Muscle of leg (tissue), 11 donors: ENCODE measurements around the gene HSPA12A. TPM values are rescaled to one million over a fixed set of nuclear protein-coding genes. Genes with fewer than 3 reads are reported as not detected.

ENCODE experiments used
- DNase-seq: peaks from one replicate; pipeline ENCODE4 v3.0.0; 2013
- H3K27ac ChIP-seq: one replicate; pipeline ENCODE4 v1.5.1; 2013; ENCODE audit warnings: mild to moderate bottlenecking, low read length, control low read depth
- H3K27me3 ChIP-seq: one replicate; pipeline ENCODE4 v1.6.1; 2013; ENCODE audit warnings: low read length; ENCODE audit not compliant: control insufficient read depth, insufficient read depth
- H3K36me3 ChIP-seq: one replicate; pipeline ENCODE4 v1.6.1; 2013; ENCODE audit warnings: low read length; ENCODE audit not compliant: control insufficient read depth, insufficient read depth
- H3K4me1 ChIP-seq: one replicate; pipeline ENCODE4 v1.6.1; 2013; ENCODE audit warnings: low read length; ENCODE audit not compliant: control insufficient read depth, insufficient read depth
- H3K4me3 ChIP-seq: one replicate; pipeline ENCODE4 v1.5.1; 2013; ENCODE audit warnings: low read length, control low read depth
- H3K9me3 ChIP-seq: replicated peaks from 2 replicates; pipeline ENCODE4 v1.6.1; 2013; ENCODE audit warnings: low read depth, low read length; ENCODE audit not compliant: control insufficient read depth
- WGBS: methylation state at CpG from one replicate; pipeline ENCODE4 v1.1.5; 2013; ENCODE audit warnings: missing lambda C conversion rate; ENCODE audit not compliant: insufficient coverage; 5-methylcytosine and 5-hydroxymethylcytosine counted together
- polyA plus RNA-seq, 8 donors: library from polyadenylated mRNA; unstranded; fragments of 120-200 nt; gene quantifications; one replicate each; pipeline versions ENCODE4 v1.2.1 to v1.2.3, GENCODE V29; 2013; ENCODE audit warnings: inconsistent platforms in 1 of 8, low replicate concordance in 1 of 8; ENCODE audit not compliant: insufficient read length in 8 of 8, insufficient read depth in 1 of 8
- total RNA-seq: library from RNA; stranded (reverse); fragments of 120-200 nt; gene quantifications from one replicate; pipeline ENCODE4 v1.2.4, GENCODE V29; 2013

Gene HSPA12A
- total and polyA plus RNA-seq, 9 donors: 5.5 to 10.8 (median 7.4) TPM

DNA sequence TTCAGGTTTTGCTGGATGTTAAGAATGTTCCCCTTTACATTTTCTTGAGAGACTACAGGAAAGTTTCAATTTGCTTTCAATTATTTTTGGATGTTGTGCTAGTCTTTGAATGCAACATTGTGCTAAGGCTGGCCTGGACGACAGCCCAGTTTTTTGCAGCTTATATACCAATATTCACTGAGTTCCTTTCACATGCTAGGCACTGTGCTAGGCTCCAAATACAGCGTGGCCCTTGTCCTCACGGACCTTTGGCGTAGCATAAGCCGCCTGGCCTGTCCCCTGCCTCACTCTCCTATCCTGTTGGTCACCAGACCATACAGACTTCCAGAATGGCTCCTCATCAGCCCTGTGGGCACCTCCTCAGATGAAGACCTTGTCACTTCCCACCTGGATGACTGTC lies 19.5 kb upstream of the HSPA12A start:
- Histone ChIP-seq H3K4me1 (peaks cover 2% of the 10 kb centered on the region), H3K4me3 (no peak overlapping the region), H3K9me3 (peaks cover 3% of the 10 kb centered on the region), H3K27ac (no peak overlapping the region), H3K36me3 (no peaks in the 10 kb centered on the region), H3K27me3 (peaks cover 2% of the 10 kb centered on the region)
- WGBS: 79% methylated on average over 5 of the region's 5 CpGs
- no peak for DNase-seq

DNA sequence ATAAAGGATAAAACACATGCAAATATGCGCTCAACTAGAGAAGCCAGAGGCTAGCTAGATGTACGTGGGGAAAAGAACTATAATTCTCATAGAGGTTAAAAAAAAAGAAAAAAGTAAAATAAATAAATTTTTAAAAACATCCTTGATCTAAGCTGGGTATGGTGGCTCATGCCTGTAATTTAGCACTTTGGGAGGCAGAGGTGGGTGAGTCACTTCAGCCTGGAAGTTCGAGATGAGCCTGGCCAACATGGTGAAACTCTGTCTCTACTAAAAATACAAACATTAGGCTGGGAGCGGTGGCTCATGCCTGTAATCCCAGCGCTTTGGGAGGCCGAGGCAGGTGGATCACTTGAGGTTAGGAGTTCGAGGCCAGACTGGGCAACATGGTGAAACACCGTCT lies 18.6 kb upstream of the HSPA12A start:
- H3K4me3 ChIP-seq: no peak overlapping the region
- WGBS: 86% methylated on average over 4 of the region's 8 CpGs
- no peaks in the 10 kb centered on the region for H3K36me3 ChIP-seq
- no peak for DNase-seq
- H3K27ac ChIP-seq: no peak overlapping the region
- H3K4me1 ChIP-seq: peaks cover 2% of the 10 kb centered on the region
- H3K9me3 ChIP-seq: peaks cover 3% of the 10 kb centered on the region
- H3K27me3 ChIP-seq: peaks cover 2% of the 10 kb centered on the region

DNA sequence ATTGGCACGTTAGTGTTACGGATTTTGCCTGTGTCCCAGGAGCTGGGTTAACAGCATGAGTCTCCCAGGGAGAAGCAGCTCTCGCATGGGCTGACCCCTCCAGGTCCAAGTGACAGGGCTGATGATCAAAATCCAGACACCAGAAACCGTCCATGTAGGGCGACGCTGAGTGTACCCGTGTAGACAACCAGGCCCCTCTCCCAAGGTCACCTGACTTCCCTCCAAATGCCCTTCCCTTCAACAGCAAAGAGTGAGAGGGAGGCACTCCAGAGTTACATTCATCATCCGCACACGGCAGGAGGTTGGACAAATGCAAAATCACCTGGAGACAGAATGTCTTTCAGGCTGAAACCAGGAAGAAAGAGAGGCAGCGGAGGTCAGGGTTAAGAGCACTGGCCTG lies 14.9 kb upstream of the HSPA12A start:
- no peak overlapping the region for H3K4me3 ChIP-seq
- no peaks in the 10 kb centered on the region for H3K9me3 ChIP-seq
- peaks cover 2% of the 10 kb centered on the region for H3K27me3 ChIP-seq
- DNase-seq: no peak
- peaks cover 2% of the 10 kb centered on the region for H3K4me1 ChIP-seq
- no peak overlapping the region for H3K27ac ChIP-seq
- WGBS: 74% methylated on average over 10 of the region's 10 CpGs
- H3K36me3 ChIP-seq: no peaks in the 10 kb centered on the region

DNA sequence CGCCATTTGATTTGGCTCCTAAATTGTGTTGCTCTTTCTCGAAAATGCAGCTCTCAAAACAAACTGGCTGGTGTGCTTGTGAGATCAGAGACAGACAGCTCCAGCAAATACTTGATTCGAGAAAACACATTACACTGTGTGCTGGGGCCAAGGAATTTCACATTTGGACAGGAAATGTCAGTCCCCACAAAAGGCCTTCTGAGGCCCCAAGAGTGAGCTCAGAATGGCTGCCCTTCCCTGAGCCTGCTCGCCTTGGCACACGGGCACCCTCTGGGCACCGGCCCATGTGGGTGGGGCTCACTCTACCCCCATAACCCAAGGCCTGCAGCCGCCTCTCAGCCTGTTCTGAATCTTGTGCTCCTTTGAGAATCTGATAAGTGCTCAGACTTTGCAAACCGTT lies 13.9 kb upstream of the HSPA12A start:
- H3K27ac ChIP-seq: no peak overlapping the region
- WGBS: 20% methylated on average over 2 of the region's 8 CpGs
- peak; percentile 78 for DNase-seq

DNA sequence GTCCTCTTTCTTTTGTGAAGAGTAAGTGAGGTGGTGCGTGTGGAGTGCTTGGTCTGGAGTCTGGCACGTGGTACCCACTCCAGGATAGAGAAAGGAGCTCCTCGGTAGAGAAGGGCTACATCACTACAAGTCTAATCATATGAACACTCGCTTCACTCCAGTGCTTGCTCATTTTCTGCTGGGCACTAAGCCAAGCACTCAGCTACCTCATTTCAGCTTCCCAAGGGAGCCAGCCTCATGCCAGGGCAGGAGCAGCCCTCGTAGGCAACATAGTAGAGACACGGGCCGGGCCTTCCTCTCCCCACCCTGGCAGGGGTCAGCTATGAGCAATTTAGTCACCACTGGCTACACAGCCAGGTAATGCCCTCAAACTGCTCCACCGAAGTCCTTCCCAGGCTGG lies 11.4 kb upstream of the HSPA12A start:
- DNase-seq: no peak
- peaks cover 2% of the 10 kb centered on the region for H3K4me1 ChIP-seq
- H3K27ac ChIP-seq: no peak overlapping the region
- peaks cover 9% of the 10 kb centered on the region for H3K27me3 ChIP-seq
- WGBS: 48% methylated on average over 2 of the region's 8 CpGs
- no peaks in the 10 kb centered on the region for H3K9me3 ChIP-seq
- no peaks in the 10 kb centered on the region for H3K36me3 ChIP-seq
- no peak overlapping the region for H3K4me3 ChIP-seq

More for the DNA sequence above, 13.9 kb upstream of the HSPA12A start:
- peaks cover 2% of the 10 kb centered on the region for H3K4me1 ChIP-seq
- no peak overlapping the region for H3K4me3 ChIP-seq
- H3K27me3 ChIP-seq: peaks cover 4% of the 10 kb centered on the region
- H3K9me3 ChIP-seq: no peaks in the 10 kb centered on the region
- H3K36me3 ChIP-seq: no peaks in the 10 kb centered on the region

DNA sequence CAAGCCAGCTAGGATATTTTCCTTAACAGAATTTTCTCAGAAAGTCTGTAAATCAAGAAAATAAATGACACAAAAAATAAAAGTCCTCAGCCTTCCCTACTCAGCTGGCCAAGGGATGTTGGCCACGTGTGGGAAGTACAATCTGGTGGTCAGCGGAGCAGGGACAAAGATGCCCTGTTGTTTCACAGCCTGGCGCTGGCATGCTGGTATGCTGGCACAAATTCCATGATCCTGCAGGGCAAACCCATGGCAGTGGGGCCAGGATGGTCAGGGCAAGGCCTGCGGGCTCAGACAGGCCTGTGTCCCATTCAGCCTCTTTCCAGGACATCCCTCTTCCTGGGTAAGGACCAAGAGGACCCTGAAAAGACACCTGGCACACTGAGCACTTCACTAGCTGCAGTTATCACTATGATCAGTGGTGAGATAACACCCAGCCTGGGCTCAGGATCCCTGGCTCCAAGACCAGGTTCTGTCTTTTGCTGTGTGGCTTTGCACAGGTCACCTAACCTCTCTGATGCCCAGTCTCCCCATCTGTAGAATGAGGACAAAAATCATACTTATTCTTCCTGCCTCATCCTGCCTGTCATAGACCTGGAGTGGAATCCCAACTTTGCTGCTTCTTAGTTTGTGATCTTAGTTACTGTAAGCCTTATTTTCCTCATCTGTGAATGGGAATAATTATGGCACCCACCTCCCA lies 10.8 kb upstream of the HSPA12A start:
- no peaks in the 10 kb centered on the region for H3K36me3 ChIP-seq
- H3K4me3 ChIP-seq: no peak overlapping the region
- H3K9me3 ChIP-seq: no peaks in the 10 kb centered on the region
- peaks cover 9% of the 10 kb centered on the region for H3K27me3 ChIP-seq
- H3K4me1 ChIP-seq: peaks cover 2% of the 10 kb centered on the region
- 85% methylated on average over 4 of the region's 4 CpGs for WGBS
- no peak for DNase-seq
- H3K27ac ChIP-seq: no peak overlapping the region

DNA sequence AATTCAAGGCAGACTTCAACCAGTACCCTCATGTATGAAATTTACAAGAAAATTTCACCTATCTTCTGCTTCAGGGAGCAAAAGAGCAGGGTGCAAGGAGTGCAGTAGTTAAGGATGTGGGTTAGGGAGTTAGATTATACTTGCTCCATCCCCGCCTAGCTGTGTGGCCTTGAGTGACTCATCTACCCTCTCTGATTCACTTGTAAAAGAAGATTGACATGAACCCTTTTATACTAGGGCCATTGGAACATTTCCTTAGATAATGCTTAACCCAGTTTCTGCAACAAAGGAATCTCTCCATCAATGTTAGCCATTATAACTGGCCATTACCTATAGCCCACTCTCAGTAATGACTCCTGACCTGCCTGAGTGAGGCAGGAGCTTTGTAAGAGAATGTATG lies 10.2 kb upstream of the HSPA12A start:
- Histone ChIP-seq H3K36me3 (no peaks in the 10 kb centered on the region), H3K27ac (no peak overlapping the region), H3K9me3 (no peaks in the 10 kb centered on the region), H3K27me3 (peaks cover 9% of the 10 kb centered on the region), H3K4me1 (peaks cover 2% of the 10 kb centered on the region), H3K4me3 (no peak overlapping the region)
- DNase-seq: no peak
- WGBS: no CpG with 5 or more reads among the region's 1 CpG

DNA sequence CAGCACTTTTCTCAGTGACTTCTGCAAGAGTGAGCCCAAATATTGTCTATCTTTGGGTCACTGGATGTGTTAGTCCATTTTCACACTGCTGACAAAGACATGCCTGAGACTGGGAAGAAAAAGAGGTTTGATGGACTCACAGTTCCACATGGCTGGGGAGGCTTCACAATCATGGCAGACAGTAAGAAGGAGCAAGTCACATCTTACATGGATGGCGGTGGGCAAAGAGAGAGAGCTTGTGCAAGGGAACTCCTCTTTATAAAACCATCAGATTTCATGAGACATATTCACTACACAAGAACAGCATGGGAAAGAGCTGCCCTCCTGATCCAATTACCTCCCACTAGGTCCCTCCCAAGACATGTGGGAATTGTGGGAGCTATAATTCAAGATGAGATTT lies 6.1 kb upstream of the HSPA12A start:
- Histone ChIP-seq H3K4me3 (no peak overlapping the region), H3K36me3 (no peaks in the 10 kb centered on the region), H3K27me3 (peaks cover 26% of the 10 kb centered on the region), H3K4me1 (no peaks in the 10 kb centered on the region), H3K27ac (no peak overlapping the region), H3K9me3 (no peaks in the 10 kb centered on the region)
- no peak for DNase-seq
- no CpG with 5 or more reads among the region's 1 CpG for WGBS

DNA sequence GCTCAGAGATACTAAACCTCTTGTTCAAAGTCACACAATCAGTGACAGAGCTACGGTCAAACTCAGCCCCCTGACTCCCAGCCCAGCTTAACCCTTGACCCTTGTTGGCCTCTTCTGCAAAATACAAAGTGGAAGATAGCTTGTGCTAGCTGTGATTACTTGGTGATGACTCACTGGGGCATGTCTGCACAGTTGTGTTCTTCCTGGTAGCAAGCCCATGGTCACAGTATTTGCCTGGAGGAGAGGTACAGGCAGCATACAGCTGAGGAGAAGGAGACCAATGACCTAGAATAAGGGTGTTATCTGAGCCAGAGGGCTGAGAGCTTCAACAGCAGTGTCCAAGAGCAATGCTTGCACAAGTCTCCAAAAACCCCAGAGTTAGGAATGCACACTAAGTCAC lies 5.7 kb upstream of the HSPA12A start:
- H3K27me3 ChIP-seq: peaks cover 30% of the 10 kb centered on the region
- DNase-seq: no peak
- H3K36me3 ChIP-seq: no peaks in the 10 kb centered on the region
- no CpG with 5 or more reads among the region's 1 CpG for WGBS
- no peaks in the 10 kb centered on the region for H3K9me3 ChIP-seq
- H3K4me1 ChIP-seq: peaks cover 2% of the 10 kb centered on the region
- no peak overlapping the region for H3K27ac ChIP-seq
- no peak overlapping the region for H3K4me3 ChIP-seq

DNA sequence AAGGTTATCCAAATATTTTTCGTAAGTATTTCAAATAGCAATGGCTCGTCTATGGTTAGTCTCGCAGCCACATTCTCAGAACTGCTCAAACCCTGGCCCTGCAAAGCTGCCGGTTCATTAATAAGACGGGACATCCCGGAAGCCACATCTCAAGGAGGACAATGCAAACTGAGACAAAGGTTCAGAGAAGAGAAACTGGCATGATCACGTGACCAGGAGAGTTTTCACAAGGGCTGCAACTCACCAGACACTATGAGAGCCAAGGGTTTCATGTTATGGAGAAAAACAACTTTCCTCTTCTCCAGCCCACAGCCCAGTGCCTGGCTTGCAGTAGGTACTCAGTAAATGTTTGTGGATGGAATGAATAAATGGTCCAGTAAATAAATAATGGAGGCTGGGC lies 5.0 kb upstream of the HSPA12A start:
- Histone ChIP-seq H3K27me3 (peaks cover 31% of the 10 kb centered on the region), H3K4me3 (no peak overlapping the region), H3K36me3 (no peaks in the 10 kb centered on the region), H3K9me3 (no peaks in the 10 kb centered on the region), H3K27ac (no peak overlapping the region), H3K4me1 (peaks cover 4% of the 10 kb centered on the region)
- no peak for DNase-seq
- 89% methylated on average over 6 of the region's 7 CpGs for WGBS

DNA sequence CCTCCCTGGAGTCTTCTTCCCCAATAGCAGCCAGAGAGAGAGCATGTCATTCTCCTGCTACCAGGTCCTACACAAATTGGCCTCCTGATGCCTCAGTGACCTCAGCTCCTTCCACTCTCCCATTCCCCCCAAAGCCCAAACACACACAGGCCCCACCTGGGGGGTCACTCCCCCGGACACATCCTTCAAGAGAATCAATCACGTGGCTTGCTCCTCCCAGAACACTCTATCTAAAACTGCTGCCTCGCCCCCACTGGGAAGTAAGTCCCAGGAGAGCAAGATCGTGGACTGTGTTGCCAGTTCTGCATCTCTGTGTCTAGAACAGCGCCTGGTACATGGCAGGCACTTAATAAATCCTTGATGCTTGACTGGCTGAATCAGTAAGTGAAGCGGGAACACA lies 2.5 kb upstream of the HSPA12A start:
- DNase-seq: no peak
- H3K27ac ChIP-seq: no peak overlapping the region
- H3K4me3 ChIP-seq: no peak overlapping the region
- peaks cover 44% of the 10 kb centered on the region for H3K27me3 ChIP-seq
- H3K4me1 ChIP-seq: peaks cover 14% of the 10 kb centered on the region
- no peaks in the 10 kb centered on the region for H3K9me3 ChIP-seq
- 53% methylated on average over 4 of the region's 6 CpGs for WGBS
- H3K36me3 ChIP-seq: no peaks in the 10 kb centered on the region
